Stimulated activated CD4-positive, alpha-beta T cell treated with anti-CD3 and anti-CD28 coated beads, Interleukin-4, amount 100 ng/mL, for 1 hour (primary cell): Measurements from ENCODE around the gene DUOX1.
A peak's percentile ranks its signal among the peaks of the same experiment; 100 is the strongest.

Experiments used
- DNase-seq: peaks from one replicate; pipeline ENCODE4 v3.0.0-alpha.2; 2020

The DUOX1 gene

DNA sequence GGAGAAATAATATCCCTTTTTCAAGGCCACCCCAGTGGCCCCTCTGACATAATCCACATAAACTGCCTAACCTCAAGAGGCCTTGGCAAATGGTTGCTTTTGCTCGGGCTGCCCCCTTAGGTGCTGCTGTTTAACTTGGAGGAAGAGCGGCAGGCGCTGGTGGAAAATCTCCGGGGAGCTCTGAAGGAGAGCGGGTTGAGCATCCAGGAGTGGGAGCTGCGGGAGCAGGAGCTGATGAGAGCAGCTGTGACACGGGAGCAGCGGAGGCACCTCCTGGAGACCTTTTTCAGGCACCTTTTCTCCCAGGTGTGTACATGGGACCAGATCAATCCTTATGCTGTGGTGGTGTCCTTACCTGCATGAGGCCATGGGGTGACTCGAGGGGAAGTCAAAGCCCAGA, 15.0 kb downstream of the DUOX1 start:
- DNase-seq: no peak

- DNase-seq: no peak
Observed at GRCh38 chr15:45146405-45146804, 16.6 kb downstream of the DUOX1 start.

DNA sequence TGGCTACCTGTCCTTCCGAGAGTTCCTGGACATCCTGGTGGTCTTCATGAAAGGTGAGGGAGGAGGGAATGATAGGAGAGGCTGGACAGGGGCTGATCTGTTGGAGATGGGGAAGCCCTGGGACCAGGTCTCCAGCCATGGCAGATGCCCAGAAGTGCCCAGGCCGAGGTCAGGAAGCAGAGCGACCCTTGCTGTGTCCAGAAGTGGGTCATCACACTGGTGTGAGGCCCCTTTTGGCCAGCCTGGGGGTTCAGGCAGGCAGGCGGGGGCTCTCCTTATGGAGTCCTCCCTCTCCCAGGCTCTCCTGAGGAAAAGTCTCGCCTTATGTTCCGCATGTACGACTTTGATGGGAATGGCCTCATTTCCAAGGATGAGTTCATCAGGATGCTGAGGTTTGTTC, 17.8 kb downstream of the DUOX1 start:
- no peak for DNase-seq

GRCh38 chr15:45148076-45149059, 18.6 kb downstream of the DUOX1 start:
- no peak for DNase-seq

GRCh38 chr15:45149060-45149459, 19.3 kb downstream of the DUOX1 start:
- no peak for DNase-seq

GRCh38 chr15:45150481-45150880, 20.7 kb downstream of the DUOX1 start:
- DNase-seq: no peak

DNA sequence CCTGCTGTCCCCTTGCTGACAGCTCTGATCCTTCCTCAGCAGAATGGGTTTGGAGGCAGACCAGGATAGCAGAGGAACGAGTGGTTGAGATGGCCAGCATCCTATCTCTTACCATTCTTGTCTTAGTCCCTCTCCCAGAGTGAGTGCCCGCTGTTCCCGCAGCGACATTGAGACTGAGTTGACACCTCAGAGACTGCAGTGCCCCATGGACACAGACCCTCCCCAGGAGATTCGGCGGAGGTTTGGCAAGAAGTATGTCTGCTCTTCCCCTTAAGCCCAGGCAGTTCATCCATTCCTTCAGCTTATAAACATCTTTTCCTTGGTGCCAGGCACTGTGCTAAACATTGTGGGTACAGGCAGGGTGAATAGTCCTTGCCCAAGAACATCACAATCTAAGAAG, 21.2 kb downstream of the DUOX1 start:
- DNase-seq: no peak

GRCh38 chr15:45151998-45152828, 22.4 kb downstream of the DUOX1 start:
- DNase-seq: no peak

GRCh38 chr15:45155739-45156138, 25.9 kb downstream of the DUOX1 start:
- no peak for DNase-seq

DNA sequence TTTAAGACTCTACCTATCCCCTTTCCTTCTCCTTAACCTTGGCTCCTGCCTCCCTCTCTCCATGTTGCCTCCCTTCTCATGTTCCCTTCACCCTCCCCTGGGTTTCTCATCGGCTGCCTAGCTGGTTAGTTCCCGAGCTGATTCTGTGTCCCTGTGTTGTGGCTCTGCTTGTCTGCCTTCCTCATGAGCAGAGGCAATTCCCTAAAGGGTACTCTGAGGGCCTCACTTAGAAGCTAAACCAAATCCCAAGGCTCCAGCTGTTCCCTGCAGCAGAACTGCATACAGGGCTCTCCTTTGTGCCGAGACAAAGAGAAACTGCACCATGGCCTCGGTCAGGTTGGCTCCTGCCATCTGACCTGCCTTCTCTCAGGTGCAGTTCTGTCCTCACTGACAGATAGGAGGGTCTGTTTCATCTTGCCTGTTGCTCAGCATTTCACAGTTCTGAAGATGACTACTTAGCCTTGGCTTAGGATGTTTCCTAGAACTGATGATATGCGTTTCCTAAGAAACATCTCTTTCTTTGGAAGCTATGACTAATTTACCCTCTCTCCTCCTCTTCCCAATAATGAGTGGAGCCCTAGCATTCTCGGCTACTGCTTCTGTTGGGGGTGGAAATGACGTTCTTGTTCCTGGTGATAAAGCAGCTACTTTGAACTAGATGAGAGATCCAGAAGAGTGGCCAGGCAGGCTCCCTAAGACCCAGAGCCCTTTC, 27.1 kb downstream of the DUOX1 start:
- no peak for DNase-seq

DNA sequence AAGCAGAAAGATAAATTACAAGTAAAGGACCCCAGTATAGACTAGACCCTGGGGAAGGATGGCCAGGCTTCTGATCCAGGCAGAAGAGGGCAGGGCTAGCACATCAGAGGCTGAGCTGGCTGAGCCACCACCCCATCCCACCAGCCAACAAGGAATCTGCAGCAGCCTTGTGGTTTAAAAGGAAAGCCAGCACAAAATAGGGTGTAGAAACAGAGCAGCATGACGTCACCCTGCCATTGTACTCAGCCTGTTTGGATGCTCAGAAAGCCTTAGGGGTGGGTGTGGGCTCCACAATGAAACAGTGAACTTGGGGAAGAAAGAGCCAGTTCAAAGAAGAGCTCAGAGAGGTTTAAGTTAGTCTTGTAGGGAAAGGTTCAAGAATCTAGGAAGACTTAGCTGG, 28.2 kb downstream of the DUOX1 start:
- no peak for DNase-seq

- no peak for DNase-seq
Observed at GRCh38 chr15:45161666-45162065, 31.9 kb downstream of the DUOX1 start.

- DNase-seq: peak; percentile 60
Observed at GRCh38 chr15:45162771-45163507, 33.1 kb downstream of the DUOX1 start.

- DNase-seq: no peak
Observed at GRCh38 chr15:45163508-45163856, 33.7 kb downstream of the DUOX1 start.

GRCh38 chr15:45164914-45165313, 35.1 kb downstream of the DUOX1 start:
- no peak for DNase-seq

DNA sequence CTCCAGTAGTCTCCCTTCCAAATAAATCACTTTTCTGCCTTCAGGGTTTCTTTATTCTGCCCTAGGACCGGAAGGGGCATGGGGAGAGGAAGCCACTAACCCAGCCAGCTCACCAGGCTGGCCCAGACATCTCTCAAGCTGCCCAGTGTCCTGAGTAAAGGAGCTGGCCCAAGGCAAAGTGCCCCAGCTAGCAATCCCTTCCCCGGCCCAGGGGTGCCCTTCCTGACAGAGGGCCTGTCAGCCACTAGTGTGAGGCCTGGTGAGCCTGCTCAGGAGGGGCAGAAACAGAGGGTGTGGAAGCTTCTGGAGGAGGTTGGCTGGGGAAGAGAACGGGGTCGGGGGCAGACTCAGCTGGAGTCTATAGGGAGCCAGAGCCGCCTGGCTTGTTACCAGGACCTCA, 35.7 kb downstream of the DUOX1 start:
- DNase-seq: no peak

DNA sequence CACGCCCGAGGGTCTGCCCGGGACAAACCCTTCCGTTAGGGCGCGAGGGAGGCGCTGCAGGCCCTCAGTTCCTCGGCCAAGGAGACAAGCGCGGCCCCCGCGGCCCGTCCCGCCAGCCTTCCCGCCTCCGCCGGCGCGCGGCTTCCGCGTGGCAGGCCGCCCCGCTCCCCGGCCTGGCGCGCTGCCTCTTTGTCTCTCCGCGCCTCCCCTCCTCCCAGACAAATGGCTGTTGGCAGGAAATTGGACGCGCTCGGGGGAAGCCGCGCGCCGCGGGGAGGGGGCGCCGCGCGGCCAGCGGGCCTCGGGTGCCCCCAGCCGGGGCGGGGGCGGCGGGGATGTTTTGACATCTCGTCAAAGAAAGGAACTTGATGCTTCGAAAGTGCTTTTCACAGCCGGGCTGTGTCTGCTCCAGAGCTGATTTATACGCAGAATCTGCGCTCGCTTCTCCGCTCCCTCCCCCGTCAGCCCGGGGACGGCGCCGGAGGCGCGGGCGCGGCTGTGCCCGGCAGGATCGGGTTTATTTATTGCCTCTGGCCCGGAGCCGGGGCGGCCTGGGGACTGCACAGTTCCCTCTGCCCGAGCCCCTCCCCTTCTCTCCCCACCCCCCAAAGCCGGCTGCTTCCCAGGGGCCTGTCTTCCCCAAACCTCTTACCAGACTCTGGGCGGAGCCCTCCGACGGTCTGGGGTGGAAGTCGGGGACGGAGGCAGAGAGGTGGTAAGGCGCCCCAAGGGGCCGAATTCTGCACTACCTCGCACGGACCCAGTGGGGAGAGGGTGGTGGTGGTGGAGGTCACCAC, 37.2 kb downstream of the DUOX1 start:
- DNase-seq: peak; percentile 81

DNA sequence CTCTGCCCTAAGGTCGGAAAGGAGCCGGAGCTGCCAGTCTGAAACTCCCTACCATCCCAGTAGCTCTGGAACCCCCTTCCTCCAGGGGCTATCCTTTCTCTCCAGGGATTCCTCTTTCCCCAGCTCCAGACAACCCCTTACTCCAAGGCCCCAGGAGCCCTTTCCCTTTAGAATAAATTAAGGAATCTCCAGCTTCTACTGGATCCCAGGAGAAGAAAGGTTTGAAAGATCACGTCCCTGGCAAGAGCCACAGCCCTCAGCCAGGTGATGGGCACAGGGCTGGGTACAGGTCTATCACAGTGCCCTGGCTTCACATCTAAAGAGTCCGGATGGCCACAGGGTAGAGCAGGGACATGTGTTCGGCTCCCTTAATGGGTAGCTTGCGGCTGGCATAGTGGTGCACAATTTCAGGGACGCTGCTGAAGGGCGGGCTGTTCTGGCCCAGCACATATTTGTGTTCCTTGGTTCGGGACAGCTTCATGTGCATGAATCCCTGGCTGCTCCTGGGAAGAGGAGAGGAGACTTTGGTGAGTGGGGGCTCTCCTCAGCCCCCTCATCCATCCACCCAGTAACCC, 37.9 kb downstream of the DUOX1 start:
- no peak for DNase-seq

DNA sequence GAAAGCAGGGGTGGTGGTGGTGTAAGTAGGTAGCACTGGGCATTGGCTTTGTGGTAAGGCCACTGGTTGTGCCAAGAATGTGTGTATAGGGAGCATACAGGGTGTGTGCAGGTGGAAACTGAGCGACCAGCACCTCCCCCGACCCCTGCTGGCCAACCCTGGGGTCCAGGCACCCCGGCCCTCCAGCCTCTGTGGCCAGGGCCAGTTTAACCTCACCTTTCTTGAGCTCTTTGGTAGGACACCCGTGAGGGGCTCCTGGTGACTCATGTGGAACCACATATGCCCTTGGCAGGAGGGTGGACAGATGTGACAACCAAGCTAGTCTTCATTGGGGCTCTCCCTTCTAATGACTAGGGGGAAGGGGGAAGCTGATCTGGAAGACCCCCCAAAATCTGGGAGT, 38.5 kb downstream of the DUOX1 start:
- no peak for DNase-seq

DNA sequence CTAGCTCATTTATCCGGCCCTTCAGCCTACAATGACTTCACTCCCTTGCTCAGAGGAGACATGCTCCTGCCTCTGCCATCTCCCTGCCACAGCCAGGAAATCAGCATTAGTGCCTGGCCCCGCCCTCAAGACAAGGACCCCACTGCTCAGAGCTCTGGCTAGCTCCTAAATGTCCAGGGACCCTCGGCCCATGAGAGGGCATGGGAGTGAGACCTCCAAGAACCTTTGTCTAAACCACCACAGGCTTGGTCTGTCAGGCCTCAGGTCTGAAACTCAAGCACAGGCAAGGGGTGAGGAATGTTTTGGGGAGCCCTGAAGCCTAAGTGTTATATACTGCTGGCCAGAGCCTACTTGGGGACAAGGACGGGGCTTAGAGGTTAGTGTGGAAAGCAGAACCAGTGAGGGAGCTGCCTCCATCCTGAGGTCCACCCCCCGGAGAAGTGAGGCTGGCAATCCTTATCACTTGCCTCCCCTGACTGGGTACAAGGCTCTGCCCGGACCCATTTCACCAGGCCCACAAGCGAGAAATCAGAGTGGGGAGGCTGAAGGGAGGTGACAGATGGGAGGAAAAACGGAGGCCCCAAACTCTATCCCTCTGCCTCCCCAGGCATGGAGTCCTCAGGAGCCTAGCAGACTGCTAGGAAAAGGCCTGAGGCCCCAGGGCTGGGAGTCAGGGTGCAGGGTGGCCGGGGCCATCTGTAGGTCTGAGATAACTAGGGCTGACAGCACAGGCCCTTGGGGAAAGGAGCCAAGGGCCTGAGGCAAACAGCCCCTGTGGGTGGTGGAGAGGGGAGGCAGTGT, 39.2 kb downstream of the DUOX1 start:
- DNase-seq: no peak
